Measurements from ENCODE around the gene TEN1.

The TEN1 gene

GRCh38 chr17:76019833-76020467, 40.9 kb downstream of the TEN1 start:
- Histone ChIP-seq H3K27me3 (ENCODE audit: control insufficient read depth, insufficient read depth, low read length) (no peaks in the 10 kb centered on the region), H3K4me1 (ENCODE audit: control insufficient read depth, insufficient read depth, low read length) (no peaks in the 10 kb centered on the region), H3K36me3 (ENCODE audit: control insufficient read depth, insufficient read depth, low read length) (no peaks in the 10 kb centered on the region), H3K4me3 (ENCODE audit: low read depth, low read length) (no peak overlapping the region), H3K9me3 (ENCODE audit: control insufficient read depth, insufficient read depth, low read depth, low read length) (no peaks in the 10 kb centered on the region), H3K27ac (ENCODE audit: low read depth, low read length) (no peak overlapping the region), H3K9ac (ENCODE audit: low read length) (no peak overlapping the region)

DNA sequence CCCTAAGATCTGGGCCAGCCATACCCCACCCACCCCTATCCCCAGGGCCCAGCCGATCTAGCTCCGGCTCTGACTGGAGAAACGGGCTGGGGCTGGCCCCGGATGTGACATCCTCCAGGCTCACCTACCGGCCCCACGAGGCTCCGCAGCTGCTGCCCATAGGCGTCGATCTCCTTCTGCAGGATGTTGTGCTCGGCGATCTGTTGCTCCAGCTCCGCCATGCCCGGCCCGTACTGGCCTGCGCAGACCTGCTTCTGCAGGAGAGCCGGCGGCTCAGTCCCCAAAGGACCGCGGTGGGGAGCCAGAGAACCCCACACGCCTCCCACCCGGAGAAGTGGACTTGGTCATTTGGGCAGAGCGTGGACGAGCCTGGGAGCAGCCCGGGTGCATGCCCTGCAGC, 43.2 kb downstream of the TEN1 start:
- no peak overlapping the region for H3K9ac ChIP-seq (ENCODE audit: low read length)
- no peak overlapping the region for H3K4me3 ChIP-seq (ENCODE audit: low read depth, low read length)
- no peaks in the 10 kb centered on the region for H3K27me3 ChIP-seq (ENCODE audit: control insufficient read depth, insufficient read depth, low read length)
- H3K27ac ChIP-seq (ENCODE audit: low read depth, low read length) = no peak overlapping the region
- no peaks in the 10 kb centered on the region for H3K36me3 ChIP-seq (ENCODE audit: control insufficient read depth, insufficient read depth, low read length)
- peaks cover under 1% of the 10 kb centered on the region; the same call in 1 of the 2 replicates for H3K4me1 ChIP-seq (ENCODE audit: control insufficient read depth, insufficient read depth, low read length)
- H3K9me3 ChIP-seq (ENCODE audit: control insufficient read depth, insufficient read depth, low read depth, low read length) = no peaks in the 10 kb centered on the region; the same call in 1 of the 2 replicates

GRCh38 chr17:76022973-76023899, 44.2 kb downstream of the TEN1 start:
- Histone ChIP-seq H3K36me3 (ENCODE audit: control insufficient read depth, insufficient read depth, low read length) (no peaks in the 10 kb centered on the region), H3K4me3 (ENCODE audit: low read depth, low read length) (no peak overlapping the region), H3K27me3 (ENCODE audit: control insufficient read depth, insufficient read depth, low read length) (no peaks in the 10 kb centered on the region), H3K4me1 (ENCODE audit: control insufficient read depth, insufficient read depth, low read length) (peaks cover 3% of the 10 kb centered on the region; the same call in 1 of the 2 replicates), H3K9me3 (ENCODE audit: control insufficient read depth, insufficient read depth, low read depth, low read length) (no peaks in the 10 kb centered on the region; the same call in 1 of the 2 replicates), H3K27ac (ENCODE audit: low read depth, low read length) (no peak overlapping the region), H3K9ac (ENCODE audit: low read length) (no peak overlapping the region)

GRCh38 chr17:76023900-76024237, 44.8 kb downstream of the TEN1 start:
- Histone ChIP-seq H3K27ac (ENCODE audit: low read depth, low read length) (no peak overlapping the region), H3K4me1 (ENCODE audit: control insufficient read depth, insufficient read depth, low read length) (peaks cover 9% of the 10 kb centered on the region; the same call in 1 of the 2 replicates)

GRCh38 chr17:76024353-76024752, 45.3 kb downstream of the TEN1 start:
- no peak overlapping the region for H3K27ac ChIP-seq (ENCODE audit: low read depth, low read length)
- no peak overlapping the region for H3K4me3 ChIP-seq (ENCODE audit: low read depth, low read length)
- no peaks in the 10 kb centered on the region for H3K27me3 ChIP-seq (ENCODE audit: control insufficient read depth, insufficient read depth, low read length)
- peaks cover 10% of the 10 kb centered on the region; the same call in 1 of the 2 replicates for H3K4me1 ChIP-seq (ENCODE audit: control insufficient read depth, insufficient read depth, low read length)
- H3K9ac ChIP-seq (ENCODE audit: low read length) = no peak overlapping the region
- H3K36me3 ChIP-seq (ENCODE audit: control insufficient read depth, insufficient read depth, low read length) = no peaks in the 10 kb centered on the region
- H3K9me3 ChIP-seq (ENCODE audit: control insufficient read depth, insufficient read depth, low read depth, low read length) = no peaks in the 10 kb centered on the region; the same call in 1 of the 2 replicates

More at GRCh38 chr17:76023900-76024237, 44.8 kb downstream of the TEN1 start:
- Histone ChIP-seq H3K36me3 (ENCODE audit: control insufficient read depth, insufficient read depth, low read length) (no peaks in the 10 kb centered on the region), H3K4me3 (ENCODE audit: low read depth, low read length) (no peak overlapping the region), H3K9me3 (ENCODE audit: control insufficient read depth, insufficient read depth, low read depth, low read length) (no peaks in the 10 kb centered on the region; the same call in 1 of the 2 replicates), H3K9ac (ENCODE audit: low read length) (no peak overlapping the region), H3K27me3 (ENCODE audit: control insufficient read depth, insufficient read depth, low read length) (no peaks in the 10 kb centered on the region)

GRCh38 chr17:76025294-76025693, 46.3 kb downstream of the TEN1 start:
- peaks cover 15% of the 10 kb centered on the region for H3K4me1 ChIP-seq (ENCODE audit: control insufficient read depth, insufficient read depth, low read length)

DNA sequence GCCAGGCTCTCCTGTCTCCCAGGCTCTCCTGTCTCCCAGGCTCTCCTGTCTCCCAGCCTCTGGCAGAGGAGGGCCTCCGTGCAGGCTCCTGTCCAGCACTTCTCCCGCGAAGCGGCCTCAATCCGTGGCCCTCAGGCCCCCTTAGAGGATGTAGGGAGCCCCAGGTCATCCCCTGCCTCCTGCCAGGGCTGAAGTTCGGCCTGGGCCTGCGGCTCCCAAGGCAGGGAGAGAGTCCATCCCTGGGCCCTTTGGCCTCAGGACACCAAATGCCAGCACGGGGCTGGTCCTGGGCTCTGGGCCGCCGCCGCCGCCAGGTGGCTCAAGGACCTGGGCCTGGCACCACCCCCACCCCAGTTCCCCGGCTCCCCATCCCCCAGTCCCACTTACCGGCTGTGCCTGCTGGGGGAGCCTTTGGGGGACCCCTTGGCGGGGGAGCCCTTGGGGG, 47.7 kb downstream of the TEN1 start:
- no peak overlapping the region for H3K9ac ChIP-seq (ENCODE audit: low read length)
- no peak overlapping the region for H3K4me3 ChIP-seq (ENCODE audit: low read depth, low read length)
- H3K9me3 ChIP-seq (ENCODE audit: control insufficient read depth, insufficient read depth, low read depth, low read length) = no peaks in the 10 kb centered on the region; the same call in 1 of the 2 replicates
- no peak overlapping the region for H3K27ac ChIP-seq (ENCODE audit: low read depth, low read length)
- peaks cover 15% of the 10 kb centered on the region for H3K4me1 ChIP-seq (ENCODE audit: control insufficient read depth, insufficient read depth, low read length)
- H3K27me3 ChIP-seq (ENCODE audit: control insufficient read depth, insufficient read depth, low read length) = no peaks in the 10 kb centered on the region
- no peaks in the 10 kb centered on the region for H3K36me3 ChIP-seq (ENCODE audit: control insufficient read depth, insufficient read depth, low read length)

More at GRCh38 chr17:76025294-76025693, 46.3 kb downstream of the TEN1 start:
- H3K4me3 ChIP-seq (ENCODE audit: low read depth, low read length) = no peak overlapping the region
- H3K27me3 ChIP-seq (ENCODE audit: control insufficient read depth, insufficient read depth, low read length) = no peaks in the 10 kb centered on the region
- no peak overlapping the region for H3K27ac ChIP-seq (ENCODE audit: low read depth, low read length)
- no peak overlapping the region for H3K9ac ChIP-seq (ENCODE audit: low read length)
- no peaks in the 10 kb centered on the region for H3K36me3 ChIP-seq (ENCODE audit: control insufficient read depth, insufficient read depth, low read length)
- no peaks in the 10 kb centered on the region; the same call in 1 of the 2 replicates for H3K9me3 ChIP-seq (ENCODE audit: control insufficient read depth, insufficient read depth, low read depth, low read length)

GRCh38 chr17:76027159-76027839, 48.3 kb downstream of the TEN1 start, which contains the start of gene EVPL:
Gene EVPL (minus strand): TSS chr17:76027306. CDS start chr17:76027198, 108 bp downstream.
- H3K9ac ChIP-seq (ENCODE audit: low read length) = no peak within 1 kb of the TSS
- no peak within 1 kb of the TSS for H3K27ac ChIP-seq (ENCODE audit: low read depth, low read length)
- H3K9me3 ChIP-seq (ENCODE audit: control insufficient read depth, insufficient read depth, low read depth, low read length) = no peaks in the 10 kb centered on the region; the same call in 1 of the 2 replicates
- H3K36me3 ChIP-seq (ENCODE audit: control insufficient read depth, insufficient read depth, low read length) = no peaks in the 10 kb centered on the region
- no peaks in the 10 kb centered on the region for H3K27me3 ChIP-seq (ENCODE audit: control insufficient read depth, insufficient read depth, low read length)
- H3K4me1 ChIP-seq (ENCODE audit: control insufficient read depth, insufficient read depth, low read length) = peaks cover 15% of the 10 kb centered on the region
- no peak within 1 kb of the TSS for H3K4me3 ChIP-seq (ENCODE audit: low read depth, low read length)

DNA sequence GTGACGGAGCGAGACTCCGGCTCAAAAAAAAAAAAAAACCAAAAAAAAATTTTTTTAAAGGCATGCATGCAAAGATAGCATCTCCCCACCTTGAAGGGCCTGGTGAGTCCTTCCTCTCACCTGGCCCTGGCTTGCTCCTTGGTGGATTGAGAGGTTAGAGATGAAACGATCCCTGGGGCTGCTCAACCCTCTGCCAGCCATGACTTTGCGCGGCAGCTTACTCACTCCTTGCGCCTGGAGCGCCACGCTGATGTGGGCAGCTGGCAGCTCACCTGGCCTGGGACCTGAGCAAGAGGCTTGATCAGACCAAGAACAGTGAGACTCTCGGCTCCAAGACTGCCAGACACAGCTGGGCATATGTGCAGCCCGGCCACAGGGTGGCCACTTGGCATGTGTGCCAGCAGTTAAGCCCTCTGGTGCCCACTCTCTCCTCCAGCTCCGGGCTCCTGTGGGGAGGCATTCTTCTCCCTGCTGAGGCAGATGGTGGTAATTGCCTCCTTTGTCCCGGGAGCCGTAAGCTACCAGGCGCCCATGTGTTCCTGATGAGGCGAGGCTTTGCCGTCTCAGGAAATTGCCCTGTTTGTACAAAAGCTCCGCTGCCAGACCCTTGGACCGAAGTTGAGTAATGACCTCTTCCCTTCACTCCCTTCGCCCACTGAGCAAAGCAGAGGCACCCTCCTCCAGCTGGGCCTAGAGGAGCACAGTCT, 53.2 kb downstream of the TEN1 start:
- H3K27me3 ChIP-seq (ENCODE audit: control insufficient read depth, insufficient read depth, low read length) = no peaks in the 10 kb centered on the region
- H3K27ac ChIP-seq (ENCODE audit: low read depth, low read length) = no peak overlapping the region
- no peak overlapping the region for H3K4me3 ChIP-seq (ENCODE audit: low read depth, low read length)
- H3K9ac ChIP-seq (ENCODE audit: low read length) = no peak overlapping the region
- no peaks in the 10 kb centered on the region for H3K36me3 ChIP-seq (ENCODE audit: control insufficient read depth, insufficient read depth, low read length)
- H3K9me3 ChIP-seq (ENCODE audit: control insufficient read depth, insufficient read depth, low read depth, low read length) = peaks cover 5% of the 10 kb centered on the region; the same call in 1 of the 2 replicates
- peaks cover 23% of the 10 kb centered on the region for H3K4me1 ChIP-seq (ENCODE audit: control insufficient read depth, insufficient read depth, low read length)

DNA sequence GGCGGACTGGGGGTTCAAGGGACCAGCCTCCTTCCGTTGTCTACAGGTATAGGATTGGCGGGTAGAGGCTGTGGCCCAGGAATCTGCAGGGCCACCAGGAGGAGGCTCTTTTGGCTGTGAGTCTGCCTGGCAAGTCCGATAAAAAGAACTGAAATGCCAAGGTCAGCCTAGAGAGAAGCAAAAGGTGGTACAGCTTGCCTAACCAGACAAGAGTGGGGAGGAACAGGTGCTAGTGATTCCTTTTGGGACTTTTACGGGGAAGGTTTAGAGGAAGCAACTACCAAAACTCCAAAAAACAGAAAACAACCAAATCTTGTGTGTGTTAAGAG, 53.7 kb downstream of the TEN1 start:
- no peaks in the 10 kb centered on the region for H3K36me3 ChIP-seq (ENCODE audit: control insufficient read depth, insufficient read depth, low read length)
- peaks cover 22% of the 10 kb centered on the region for H3K4me1 ChIP-seq (ENCODE audit: control insufficient read depth, insufficient read depth, low read length)
- no peak overlapping the region for H3K27ac ChIP-seq (ENCODE audit: low read depth, low read length)
- H3K9me3 ChIP-seq (ENCODE audit: control insufficient read depth, insufficient read depth, low read depth, low read length) = peaks cover 5% of the 10 kb centered on the region; the same call in 1 of the 2 replicates
- H3K27me3 ChIP-seq (ENCODE audit: control insufficient read depth, insufficient read depth, low read length) = no peaks in the 10 kb centered on the region
- H3K4me3 ChIP-seq (ENCODE audit: low read depth, low read length) = no peak overlapping the region
- H3K9ac ChIP-seq (ENCODE audit: low read length) = no peak overlapping the region

Data from HUES6 (cell line).